ENCODE results near the gene RPP38. TPM values are rescaled to one million over a fixed set of nuclear protein-coding genes. Genes with fewer than 3 reads are reported as not detected.

The RPP38 gene
- total RNA-seq, 1 experiment from 2014 or later, result 23.3 TPM

DNA sequence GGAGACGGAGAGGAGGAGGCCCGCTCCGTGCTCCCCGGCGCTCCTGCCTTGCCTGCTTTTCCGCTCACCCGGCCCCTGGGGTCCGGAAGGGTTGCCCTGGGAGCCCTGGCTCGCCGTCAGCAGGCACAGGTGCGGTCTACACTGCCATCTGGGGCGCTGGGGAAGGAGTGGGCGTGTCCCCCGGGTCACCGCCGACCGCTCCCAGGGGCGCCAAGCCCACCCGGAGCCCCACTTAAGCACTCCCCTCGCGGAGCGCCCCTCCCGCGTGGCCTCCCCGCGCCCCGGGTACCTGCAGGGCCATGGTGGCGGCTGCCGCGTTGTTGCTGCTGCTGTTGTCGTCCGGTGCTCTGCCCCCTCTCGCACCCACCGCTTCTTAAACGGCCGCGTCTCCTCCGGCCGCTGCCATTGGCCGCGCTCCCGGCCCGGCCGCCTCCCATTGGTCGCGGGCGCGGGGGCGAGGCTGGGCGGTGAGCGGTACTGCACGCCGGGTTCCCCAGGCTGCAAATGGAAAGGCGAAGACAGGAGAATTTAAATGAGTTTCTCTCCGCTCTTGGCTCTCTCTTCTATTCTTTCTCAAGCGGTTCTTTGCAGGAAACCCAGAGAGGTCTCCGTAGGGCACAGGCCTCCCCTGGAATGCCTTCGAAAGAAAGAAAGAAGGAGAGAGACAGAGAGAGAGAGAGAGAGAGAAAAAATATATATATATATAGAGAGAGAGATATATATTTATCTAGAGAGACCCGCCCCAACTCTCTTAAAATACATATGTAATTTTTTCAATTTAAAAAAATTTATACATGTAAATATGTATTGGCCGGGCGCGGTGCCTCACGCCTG is 8.5 kb upstream of the RPP38 start, which contains the start of gene ACBD7:
ACBD7 (minus strand) TSS at position 349 of the 834 bp plus-strand sequence; CDS start at position 301, 48 bp downstream.
- BruUV-seq (replicated peaks), result no TSS peak
- H2AFZ ChIP-seq (ENCODE audit: low read depth, low read length, poor library complexity, severe bottlenecking), result peak within 1 kb of the TSS; percentile 61
- ChIA-PET RAD21 (ENCODE audit: low non-redundant PET in 1 of 2, low total read pairs in 2 of 2, uncharacterized antibody in 2 of 2, unreplicated experiment in 2 of 2) (no interaction called here), POLR2A (no interaction called here), CTCF (no interaction called here)
- intact Hi-C loops (cut with micrococcal nuclease), result no loop called here
- H4K20me1 ChIP-seq (ENCODE audit: insufficient read depth), result no peaks in the 10 kb centered on the region
- H3K27ac ChIP-seq (ENCODE audit: low read depth, low read length), result no peak within 1 kb of the TSS; the same call in 1 of the 2 replicates
- peak within 1 kb of the TSS; percentile 64 to 68 for H3K4me3 ChIP-seq (replicated peaks in 1 of 2; ENCODE audit: low read depth in 1 of 2, low read length in 2 of 2)
- ATAC-seq, result peak; percentile 97
- no peaks in the 10 kb centered on the region for H3K9me3 ChIP-seq (ENCODE audit: control insufficient read depth in 1 of 2, insufficient read depth in 1 of 2, low read depth in 1 of 2, low read length in 2 of 2)
- peak within 1 kb of the TSS; percentile 95 for H3K4me2 ChIP-seq (ENCODE audit: low read length)
- H3K79me2 ChIP-seq (ENCODE audit: insufficient read depth, low read length), result no peaks in the 10 kb centered on the region
- no peak for TF ChIP-seq RAD21 (IDR thresholded peaks at IDR 0.05; ENCODE audit: low read depth)
- peak; percentile 77; the same call in 1 of the 2 replicates for TF ChIP-seq SP1 (IDR thresholded peaks at IDR 0.05; ENCODE audit: low read depth)
- peak; percentile 69 for TF ChIP-seq SIN3A (IDR thresholded peaks at IDR 0.05; ENCODE audit: low read depth)
- TF ChIP-seq, protein P1, sequence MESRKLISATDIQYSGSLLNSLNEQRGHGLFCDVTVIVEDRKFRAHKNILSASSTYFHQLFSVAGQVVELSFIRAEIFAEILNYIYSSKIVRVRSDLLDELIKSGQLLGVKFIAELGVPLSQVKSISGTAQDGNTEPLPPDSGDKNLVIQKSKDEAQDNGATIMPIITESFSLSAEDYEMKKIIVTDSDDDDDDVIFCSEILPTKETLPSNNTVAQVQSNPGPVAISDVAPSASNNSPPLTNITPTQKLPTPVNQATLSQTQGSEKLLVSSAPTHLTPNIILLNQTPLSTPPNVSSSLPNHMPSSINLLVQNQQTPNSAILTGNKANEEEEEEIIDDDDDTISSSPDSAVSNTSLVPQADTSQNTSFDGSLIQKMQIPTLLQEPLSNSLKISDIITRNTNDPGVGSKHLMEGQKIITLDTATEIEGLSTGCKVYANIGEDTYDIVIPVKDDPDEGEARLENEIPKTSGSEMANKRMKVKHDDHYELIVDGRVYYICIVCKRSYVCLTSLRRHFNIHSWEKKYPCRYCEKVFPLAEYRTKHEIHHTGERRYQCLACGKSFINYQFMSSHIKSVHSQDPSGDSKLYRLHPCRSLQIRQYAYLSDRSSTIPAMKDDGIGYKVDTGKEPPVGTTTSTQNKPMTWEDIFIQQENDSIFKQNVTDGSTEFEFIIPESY (IDR thresholded peaks at IDR 0.05; ENCODE audit: extremely low read depth, insufficient replicate concordance, low read length), result no peak
- TF ChIP-seq, protein P2, sequence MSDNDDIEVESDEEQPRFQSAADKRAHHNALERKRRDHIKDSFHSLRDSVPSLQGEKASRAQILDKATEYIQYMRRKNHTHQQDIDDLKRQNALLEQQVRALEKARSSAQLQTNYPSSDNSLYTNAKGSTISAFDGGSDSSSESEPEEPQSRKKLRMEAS (IDR thresholded peaks at IDR 0.05), result peak; percentile 92
- TF ChIP-seq, protein P3, sequence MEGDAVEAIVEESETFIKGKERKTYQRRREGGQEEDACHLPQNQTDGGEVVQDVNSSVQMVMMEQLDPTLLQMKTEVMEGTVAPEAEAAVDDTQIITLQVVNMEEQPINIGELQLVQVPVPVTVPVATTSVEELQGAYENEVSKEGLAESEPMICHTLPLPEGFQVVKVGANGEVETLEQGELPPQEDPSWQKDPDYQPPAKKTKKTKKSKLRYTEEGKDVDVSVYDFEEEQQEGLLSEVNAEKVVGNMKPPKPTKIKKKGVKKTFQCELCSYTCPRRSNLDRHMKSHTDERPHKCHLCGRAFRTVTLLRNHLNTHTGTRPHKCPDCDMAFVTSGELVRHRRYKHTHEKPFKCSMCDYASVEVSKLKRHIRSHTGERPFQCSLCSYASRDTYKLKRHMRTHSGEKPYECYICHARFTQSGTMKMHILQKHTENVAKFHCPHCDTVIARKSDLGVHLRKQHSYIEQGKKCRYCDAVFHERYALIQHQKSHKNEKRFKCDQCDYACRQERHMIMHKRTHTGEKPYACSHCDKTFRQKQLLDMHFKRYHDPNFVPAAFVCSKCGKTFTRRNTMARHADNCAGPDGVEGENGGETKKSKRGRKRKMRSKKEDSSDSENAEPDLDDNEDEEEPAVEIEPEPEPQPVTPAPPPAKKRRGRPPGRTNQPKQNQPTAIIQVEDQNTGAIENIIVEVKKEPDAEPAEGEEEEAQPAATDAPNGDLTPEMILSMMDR (IDR thresholded peaks at IDR 0.05 in 2 of 3, conservative IDR thresholded peaks at IDR 0.05 in 1 of 3; ENCODE audit: borderline replicate concordance in 1 of 3, insufficient read depth in 1 of 3, low read depth in 2 of 3, low read length in 2 of 3), result peak in 1 of 3 experiments; percentile 36; a peak in 3 of 6 replicates
- peak; percentile 88 for TF ChIP-seq TCF7L2 (IDR thresholded peaks at IDR 0.05; ENCODE audit: borderline replicate concordance, extremely low read depth, insufficient read depth, insufficient read length)
- TF ChIP-seq CEBPB (IDR thresholded peaks at IDR 0.05; ENCODE audit: low read depth), result no peak
- no peak for TF ChIP-seq ZFX (IDR thresholded peaks at IDR 0.05)
- peak; percentile 89 for TF ChIP-seq EGR1 (IDR thresholded peaks at IDR 0.05; ENCODE audit: low read depth)
- H3K9me2 ChIP-seq (ENCODE audit: insufficient read depth), result no peaks in the 10 kb centered on the region
- H3K9ac ChIP-seq (ENCODE audit: low read length), result peak within 1 kb of the TSS; percentile 45
- peaks cover 7 to 22% of the 10 kb centered on the region in 2 experiments; a peak in 3 of 4 replicates for H3K4me1 ChIP-seq (ENCODE audit: control insufficient read depth in 1 of 2, insufficient read depth in 2 of 2, low read length in 2 of 2)
- peak; percentile 52 for DNase-seq (ENCODE audit: low read depth, low spot score)
- no peaks in the 10 kb centered on the region for H3K36me3 ChIP-seq (ENCODE audit: control insufficient read depth in 1 of 2, insufficient read depth in 2 of 2, low read length in 2 of 2)
- H3K27me3 ChIP-seq (ENCODE audit: insufficient read depth, low read length), result no peaks in the 10 kb centered on the region
